ENCODE results near the gene RNU6-1. TPM values are rescaled to one million over a fixed set of nuclear protein-coding genes. Genes with fewer than 3 reads are reported as not detected.

The RNU6-1 gene
- total and polyA plus RNA-seq, 2 donors (not counting 1 experiment from before 2014, with no cell fraction given) = not detected

DNA sequence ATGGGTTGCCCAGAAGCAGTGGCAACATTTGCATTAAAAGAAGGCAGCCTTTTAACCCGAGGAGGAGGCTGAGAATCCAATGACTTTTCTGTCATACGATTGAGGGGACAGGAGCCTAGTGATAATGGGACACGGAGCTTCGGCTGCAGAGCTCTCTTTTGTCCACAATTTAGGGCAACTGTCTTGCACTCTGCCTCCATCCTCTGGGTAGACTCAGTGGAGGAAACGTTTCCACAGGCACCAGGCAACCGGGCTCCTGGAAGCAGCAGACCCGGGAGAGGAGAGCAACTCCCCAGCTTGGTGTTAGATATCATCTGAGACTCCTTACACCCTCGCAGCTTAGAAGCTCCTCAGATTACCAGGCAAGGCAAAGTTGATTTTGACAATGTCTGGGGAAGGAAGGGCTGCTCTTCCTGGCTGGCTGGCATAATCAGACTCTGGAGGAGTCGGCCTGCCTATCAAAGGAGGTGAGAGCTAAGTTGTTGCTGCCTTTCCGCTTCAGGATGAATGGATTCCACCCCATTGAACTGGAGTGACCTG is 43.5 kb upstream of the RNU6-1 start:
- H4K20me1 ChIP-seq (ENCODE audit: control insufficient read depth, insufficient read depth, low read length, poor library complexity, severe bottlenecking) = no peaks in the 10 kb centered on the region
- H3K4me3 ChIP-seq (ENCODE audit: control extremely low read depth in 1 of 5, extremely low read depth in 1 of 5, insufficient read depth in 1 of 5, low read depth in 2 of 5, low read length in 4 of 5) = no peak overlapping the region
- TF ChIP-seq EZH2 (IDR thresholded peaks at IDR 0.05; ENCODE audit: borderline replicate concordance, insufficient read depth, low read depth, low read length, poor library complexity, severe bottlenecking) (no peak), CTCF (IDR thresholded peaks at IDR 0.05) (no peak)
- intact Hi-C loops (cut with micrococcal nuclease) = no loop called here
- DNase-seq (no peak), ATAC-seq (ENCODE audit: low read depth) (no peak)
- no peak overlapping the region for H3K4me2 ChIP-seq (replicated peaks; ENCODE audit: low read depth, low read length, poor library complexity, severe bottlenecking)
- Mint-ChIP-seq H3K9me3 (ENCODE audit: insufficient read depth) (no peaks in the 10 kb centered on the region), H3K27me3 (peaks cover 37% of the 10 kb centered on the region), H3K4me1 (peaks cover 15% of the 10 kb centered on the region), H3K27ac (no peak overlapping the region), H3K4me3 (no peak overlapping the region)
- no peak overlapping the region for H3K27ac ChIP-seq (ENCODE audit: low read length in 2 of 2)
- peaks cover 0 to 20% (median 14%) of the 10 kb centered on the region in 4 experiments for H3K27me3 ChIP-seq (replicated peaks in 1 of 4; ENCODE audit: control extremely low read depth in 1 of 4, control insufficient read depth in 3 of 4, insufficient read depth in 4 of 4, low read length in 3 of 4)
- H3K36me3 ChIP-seq (replicated peaks in 1 of 2; ENCODE audit: control extremely low read depth in 1 of 2, control insufficient read depth in 1 of 2, extremely low read depth in 1 of 2, insufficient read depth in 2 of 2, low read length in 1 of 2) = no peaks in the 10 kb centered on the region
- POLR2A ChIA-PET = no interaction called here
- WGBS (ENCODE audit: insufficient coverage) = 89% methylated on average over 9 of the region's 10 CpGs
- H2AFZ ChIP-seq (ENCODE audit: insufficient read depth, low read depth, low read length, poor library complexity, severe bottlenecking) = no peak overlapping the region
- no peak overlapping the region for H3K9ac ChIP-seq (ENCODE audit: low read length)
- H3K79me2 ChIP-seq (ENCODE audit: control insufficient read depth, insufficient read depth, low read length) = no peaks in the 10 kb centered on the region
- CTCF ChIA-PET = interaction anchor here (0.9 kb wide), 1 partner anchor 19 kb away, joined by 4 read pairs; no protein-coding TSS in a partner anchor
- H3K9me3 ChIP-seq (ENCODE audit: control extremely low read depth in 1 of 3, control insufficient read depth in 2 of 3, insufficient read depth in 1 of 3, low read length in 2 of 3) = no peaks in the 10 kb centered on the region
- peaks cover 9 to 11% of the 10 kb centered on the region in 2 donors for H3K4me1 ChIP-seq (ENCODE audit: control insufficient read depth in 2 of 2, insufficient read depth in 2 of 2, low read length in 2 of 2)

GRCh38 chr15:67882487-67883233 is 42.8 kb upstream of the RNU6-1 start:
- H3K27ac ChIP-seq (ENCODE audit: low read length in 2 of 2) = no peak overlapping the region
- ChIA-PET CTCF (interaction anchor here (0.9 kb wide), 1 partner anchor 19 kb away, joined by 4 read pairs; no protein-coding TSS in a partner anchor), POLR2A (no interaction called here)
- no peak overlapping the region for H3K9ac ChIP-seq (ENCODE audit: low read length)
- H3K27me3 ChIP-seq (replicated peaks in 1 of 4; ENCODE audit: control extremely low read depth in 1 of 4, control insufficient read depth in 3 of 4, insufficient read depth in 4 of 4, low read length in 3 of 4) = peaks cover 0 to 20% (median 14%) of the 10 kb centered on the region in 4 experiments
- no peaks in the 10 kb centered on the region for H3K9me3 ChIP-seq (ENCODE audit: control extremely low read depth in 1 of 3, control insufficient read depth in 2 of 3, insufficient read depth in 1 of 3, low read length in 2 of 3)
- ATAC-seq (ENCODE audit: low read depth) = no peak
- WGBS (ENCODE audit: insufficient coverage) = 75% methylated on average over 4 of the region's 8 CpGs
- no peaks in the 10 kb centered on the region for H3K79me2 ChIP-seq (ENCODE audit: control insufficient read depth, insufficient read depth, low read length)
- Mint-ChIP-seq H3K4me3 (no peak overlapping the region), H3K27ac (no peak overlapping the region), H3K4me1 (peaks cover 15% of the 10 kb centered on the region), H3K9me3 (ENCODE audit: insufficient read depth) (no peaks in the 10 kb centered on the region), H3K27me3 (peaks cover 33% of the 10 kb centered on the region)
- no peaks in the 10 kb centered on the region for H4K20me1 ChIP-seq (ENCODE audit: control insufficient read depth, insufficient read depth, low read length, poor library complexity, severe bottlenecking)
- TF ChIP-seq EZH2 (IDR thresholded peaks at IDR 0.05; ENCODE audit: borderline replicate concordance, insufficient read depth, low read depth, low read length, poor library complexity, severe bottlenecking) = no peak
- TF ChIP-seq CTCF (IDR thresholded peaks at IDR 0.05) = no peak
- no peak for DNase-seq
- no peaks in the 10 kb centered on the region for H3K36me3 ChIP-seq (replicated peaks in 1 of 2; ENCODE audit: control extremely low read depth in 1 of 2, control insufficient read depth in 1 of 2, extremely low read depth in 1 of 2, insufficient read depth in 2 of 2, low read length in 1 of 2)
- H2AFZ ChIP-seq (ENCODE audit: insufficient read depth, low read depth, low read length, poor library complexity, severe bottlenecking) = no peak overlapping the region
- intact Hi-C loops (cut with micrococcal nuclease) = no loop called here
- H3K4me1 ChIP-seq (ENCODE audit: control insufficient read depth in 2 of 2, insufficient read depth in 2 of 2, low read length in 2 of 2) = peaks cover 9 to 11% of the 10 kb centered on the region in 2 donors
- no peak overlapping the region for H3K4me2 ChIP-seq (replicated peaks; ENCODE audit: low read depth, low read length, poor library complexity, severe bottlenecking)
- no peak overlapping the region for H3K4me3 ChIP-seq (ENCODE audit: control extremely low read depth in 1 of 5, extremely low read depth in 1 of 5, insufficient read depth in 1 of 5, low read depth in 2 of 5, low read length in 4 of 5)

Data from B cell (primary cell).